Left ventricle myocardium inferior (tissue), 1 donor: Measurements from ENCODE around the gene PLEKHA7. TPM values are rescaled to one million over a fixed set of nuclear protein-coding genes. Genes with fewer than 3 reads are reported as not detected.

Experiments
- DNase-seq: peaks from one replicate; pipeline ENCODE4 v3.0.0-alpha.2; 2020
- H3K27ac ChIP-seq: fragments of 200-600 bp; replicated peaks from 2 replicates; pipeline ENCODE4 v1.8.0; 2021
- H3K27me3 ChIP-seq: fragments of 200-600 bp; 2 replicates; pipeline ENCODE4 v1.8.0; 2021; ENCODE audit warnings: low read depth
- H3K36me3 ChIP-seq: fragments of 200-600 bp; 2 replicates; pipeline ENCODE4 v1.8.0; 2021
- H3K4me1 ChIP-seq: fragments of 200-600 bp; 2 replicates; pipeline ENCODE4 v1.8.0; 2021
- H3K4me3 ChIP-seq: fragments of 200-600 bp; 2 replicates; pipeline ENCODE4 v1.8.0; 2021; ENCODE audit warnings: mild to moderate bottlenecking, moderate library complexity
- H3K9me3 ChIP-seq: fragments of 200-600 bp; replicated peaks from 2 replicates; pipeline ENCODE4 v1.8.0; 2021
- intact Hi-C: fragments of 100-400 bp; cut with micrococcal nuclease; formaldehyde crosslinking; loops from one replicate; pipeline ENCODE4 v1.11.0; 2022
- total RNA-seq: library from RNA; stranded (reverse); fragmentation: NEBNext Ultra II Directional; extraction: Animal tissue kit (Norgen Biotek cat#: 25700); gene quantifications from one replicate; pipeline ENCODE4 v1.2.1, GENCODE V29; 2021
- TF ChIP-seq, protein P1 (sequence below): fragments of 200-600 bp; IDR thresholded peaks from 2 replicates; pipeline ENCODE4 v1.8.0; 2021; ENCODE audit warnings: antibody characterized with exemption, mild to moderate bottlenecking, borderline replicate concordance
- donor health status: DM: no; HTN: yes; CAD: no; lungs with severe emphysema.

The PLEKHA7 gene
- total RNA-seq, 1 donor from 2014 or later: 33.2 TPM

DNA sequence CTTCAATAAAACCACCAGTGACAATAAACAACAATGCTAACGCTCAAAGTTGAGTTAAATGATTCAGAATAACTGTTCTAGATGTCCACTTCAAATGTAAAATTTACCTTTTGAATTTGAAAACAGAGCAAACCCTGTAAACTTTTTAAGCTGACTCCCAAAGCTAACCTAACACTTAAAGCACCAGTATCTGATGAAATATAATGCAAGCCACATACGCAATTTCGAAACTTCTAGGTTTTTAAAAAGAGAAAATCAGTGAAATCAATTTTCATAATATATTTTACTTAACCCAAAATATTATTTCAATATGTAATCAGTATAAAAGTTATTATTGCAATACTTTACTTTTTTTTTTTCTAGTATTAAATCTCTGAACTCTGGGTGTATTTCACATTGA, 71.3 kb downstream of the PLEKHA7 start:
- TF ChIP-seq, protein P1, sequence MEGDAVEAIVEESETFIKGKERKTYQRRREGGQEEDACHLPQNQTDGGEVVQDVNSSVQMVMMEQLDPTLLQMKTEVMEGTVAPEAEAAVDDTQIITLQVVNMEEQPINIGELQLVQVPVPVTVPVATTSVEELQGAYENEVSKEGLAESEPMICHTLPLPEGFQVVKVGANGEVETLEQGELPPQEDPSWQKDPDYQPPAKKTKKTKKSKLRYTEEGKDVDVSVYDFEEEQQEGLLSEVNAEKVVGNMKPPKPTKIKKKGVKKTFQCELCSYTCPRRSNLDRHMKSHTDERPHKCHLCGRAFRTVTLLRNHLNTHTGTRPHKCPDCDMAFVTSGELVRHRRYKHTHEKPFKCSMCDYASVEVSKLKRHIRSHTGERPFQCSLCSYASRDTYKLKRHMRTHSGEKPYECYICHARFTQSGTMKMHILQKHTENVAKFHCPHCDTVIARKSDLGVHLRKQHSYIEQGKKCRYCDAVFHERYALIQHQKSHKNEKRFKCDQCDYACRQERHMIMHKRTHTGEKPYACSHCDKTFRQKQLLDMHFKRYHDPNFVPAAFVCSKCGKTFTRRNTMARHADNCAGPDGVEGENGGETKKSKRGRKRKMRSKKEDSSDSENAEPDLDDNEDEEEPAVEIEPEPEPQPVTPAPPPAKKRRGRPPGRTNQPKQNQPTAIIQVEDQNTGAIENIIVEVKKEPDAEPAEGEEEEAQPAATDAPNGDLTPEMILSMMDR: no peak
- intact Hi-C loops: no loop called here

GRCh38 chr11:16942342-16942741, 71.9 kb downstream of the PLEKHA7 start:
- no peaks in the 10 kb centered on the region for H3K36me3 ChIP-seq
- H3K4me3 ChIP-seq: no peak overlapping the region
- H3K27me3 ChIP-seq: no peaks in the 10 kb centered on the region
- DNase-seq: no peak
- peaks cover 21% of the 10 kb centered on the region for H3K4me1 ChIP-seq
- intact Hi-C loops: no loop called here
- H3K9me3 ChIP-seq: no peaks in the 10 kb centered on the region
- peak overlapping the region; percentile 30 for H3K27ac ChIP-seq
- TF ChIP-seq, protein P1: no peak

More for the DNA sequence above, 71.3 kb downstream of the PLEKHA7 start:
- no peaks in the 10 kb centered on the region for H3K9me3 ChIP-seq
- no peak for DNase-seq
- H3K27me3 ChIP-seq: no peaks in the 10 kb centered on the region
- H3K36me3 ChIP-seq: no peaks in the 10 kb centered on the region
- H3K27ac ChIP-seq: no peak overlapping the region
- H3K4me1 ChIP-seq: peaks cover 19% of the 10 kb centered on the region
- H3K4me3 ChIP-seq: no peak overlapping the region

DNA sequence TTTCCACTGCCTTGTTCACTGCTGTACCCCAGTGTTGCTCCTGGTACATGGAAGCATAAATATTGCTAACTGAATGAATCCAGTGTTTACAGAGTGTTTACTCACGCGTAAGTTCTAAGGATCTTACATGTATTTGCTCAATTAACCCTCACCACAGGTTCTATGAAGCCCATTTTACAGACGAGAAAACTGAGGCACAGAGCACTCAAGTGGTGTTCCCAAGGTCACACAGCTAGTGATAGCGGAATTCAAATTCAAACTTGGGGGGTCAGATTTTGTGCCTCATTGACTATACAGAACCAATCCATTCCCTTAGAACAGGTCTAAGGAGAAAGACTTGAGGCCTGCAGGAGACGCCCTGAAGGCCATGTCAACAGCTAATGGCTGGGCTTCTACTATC, 72.3 kb downstream of the PLEKHA7 start:
- intact Hi-C loops: no loop called here

GRCh38 chr11:16938061-16938460, 76.2 kb downstream of the PLEKHA7 start:
- Histone ChIP-seq H3K4me1 (peaks cover 64% of the 10 kb centered on the region), H3K9me3 (no peaks in the 10 kb centered on the region), H3K4me3 (no peak overlapping the region), H3K27me3 (no peaks in the 10 kb centered on the region), H3K36me3 (no peaks in the 10 kb centered on the region), H3K27ac (no peak overlapping the region)
- DNase-seq: no peak
- TF ChIP-seq, protein P1: no peak
- intact Hi-C loops: no loop called here

More for the DNA sequence above, 72.3 kb downstream of the PLEKHA7 start:
- no peak overlapping the region for H3K4me3 ChIP-seq
- no peak for DNase-seq
- H3K9me3 ChIP-seq: no peaks in the 10 kb centered on the region
- H3K27me3 ChIP-seq: no peaks in the 10 kb centered on the region
- H3K27ac ChIP-seq: peak overlapping the region; percentile 30
- peaks cover 25% of the 10 kb centered on the region for H3K4me1 ChIP-seq
- H3K36me3 ChIP-seq: no peaks in the 10 kb centered on the region
- TF ChIP-seq, protein P1: no peak

- H3K4me3 ChIP-seq: peak overlapping the region; percentile 7
- TF ChIP-seq, protein P1: no peak
- H3K36me3 ChIP-seq: no peaks in the 10 kb centered on the region
- no peaks in the 10 kb centered on the region for H3K27me3 ChIP-seq
- intact Hi-C loops: no loop called here
- peak overlapping the region; percentile 74 for H3K27ac ChIP-seq
- H3K9me3 ChIP-seq: no peaks in the 10 kb centered on the region
- no peak for DNase-seq
- H3K4me1 ChIP-seq: peaks cover 62% of the 10 kb centered on the region
These were observed 77.6 kb downstream of the PLEKHA7 start for GRCh38 chr11:16936643-16937042.
